ENCODE data around the gene RERE.

DNA sequence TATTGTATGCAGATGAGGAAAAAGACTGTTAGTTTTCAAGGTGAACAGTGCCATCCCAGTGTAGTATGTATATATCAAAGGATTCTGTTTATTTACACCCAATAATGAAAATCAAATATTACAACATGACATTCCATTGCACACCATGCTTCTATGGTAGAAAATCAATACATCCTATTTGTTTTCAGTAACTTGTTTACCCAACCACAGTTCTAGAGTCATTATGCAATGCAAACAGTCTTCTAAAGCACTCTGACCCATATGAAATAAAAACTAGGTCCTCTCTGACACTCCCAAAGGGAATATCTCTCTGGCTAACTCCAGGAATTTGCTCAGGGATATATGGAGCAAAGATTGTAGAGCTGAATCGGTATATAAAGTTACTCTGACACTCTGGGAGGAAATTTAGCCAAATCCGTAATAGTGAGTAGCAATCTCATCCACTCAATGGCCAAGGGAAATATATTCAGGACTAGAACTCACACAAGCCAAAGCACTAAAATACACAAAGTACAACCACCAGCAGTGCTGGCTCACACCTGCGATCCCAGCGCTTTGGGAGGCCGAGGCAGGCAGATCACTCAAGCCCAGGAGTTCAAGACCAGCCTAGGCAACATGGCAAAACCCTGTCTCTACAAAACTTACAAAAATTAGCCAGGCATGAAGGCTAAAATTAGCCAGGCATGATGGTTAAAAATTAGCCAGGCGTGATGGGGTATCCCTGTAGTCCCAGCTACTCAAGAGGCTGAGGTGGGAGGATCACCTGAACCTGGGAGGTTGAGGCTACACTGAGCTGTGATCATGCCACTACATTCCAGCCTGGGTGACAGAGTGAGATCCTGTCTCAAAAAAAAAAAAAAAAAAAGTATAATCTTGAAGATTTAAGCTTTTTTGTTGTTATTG is 75.2 kb downstream of the RERE start:
- TF ChIP-seq L3MBTL2 (conservative IDR thresholded peaks at IDR 0.05) (no peak), FOXM1 (IDR thresholded peaks at IDR 0.05; ENCODE audit: borderline replicate concordance) (no peak), ARNT (IDR thresholded peaks at IDR 0.05) (no peak), ELF4 (IDR thresholded peaks at IDR 0.05) (no peak), NFRKB (IDR thresholded peaks at IDR 0.05) (no peak), ZNF384 (IDR thresholded peaks at IDR 0.05) (no peak), SP1 (IDR thresholded peaks at IDR 0.05) (no peak), SUZ12 (IDR thresholded peaks at IDR 0.05) (no peak), BHLHE40 (IDR thresholded peaks at IDR 0.05; ENCODE audit: borderline replicate concordance) (no peak), HDGF (IDR thresholded peaks at IDR 0.05; ENCODE audit: borderline replicate concordance) (no peak), FOXK2 (IDR thresholded peaks at IDR 0.05) (no peak), TARDBP (IDR thresholded peaks at IDR 0.05) (no peak)
- TF ChIP-seq, protein P1, sequence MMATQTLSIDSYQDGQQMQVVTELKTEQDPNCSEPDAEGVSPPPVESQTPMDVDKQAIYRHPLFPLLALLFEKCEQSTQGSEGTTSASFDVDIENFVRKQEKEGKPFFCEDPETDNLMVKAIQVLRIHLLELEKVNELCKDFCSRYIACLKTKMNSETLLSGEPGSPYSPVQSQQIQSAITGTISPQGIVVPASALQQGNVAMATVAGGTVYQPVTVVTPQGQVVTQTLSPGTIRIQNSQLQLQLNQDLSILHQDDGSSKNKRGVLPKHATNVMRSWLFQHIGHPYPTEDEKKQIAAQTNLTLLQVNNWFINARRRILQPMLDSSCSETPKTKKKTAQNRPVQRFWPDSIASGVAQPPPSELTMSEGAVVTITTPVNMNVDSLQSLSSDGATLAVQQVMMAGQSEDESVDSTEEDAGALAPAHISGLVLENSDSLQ (IDR thresholded peaks at IDR 0.05): no peak
